SK-N-SH treated with all-trans-retinoic acid at 6 μM for 48 hours (cell line): ENCODE data around the gene C17orf50.

Experiments used
- ARNTL ChIP-seq: fragments of 450-650 bp; formaldehyde crosslinking; IDR thresholded peaks from 2 replicates; pipeline ENCODE4 v1.5.0; 2020; ENCODE audit warnings: low read depth, mild to moderate bottlenecking, moderate library complexity, borderline replicate concordance
- CREB5 ChIP-seq: fragments of 250-450 bp; sonication (Bioruptor Pico); IDR thresholded peaks from 2 replicates; pipeline ENCODE4 v1.5.1; 2020; ENCODE audit warnings: low read depth, mild to moderate bottlenecking, moderate library complexity
- CSDC2 ChIP-seq: fragments of 250-450 bp; sonication (Bioruptor Pico); IDR thresholded peaks from 2 replicates; pipeline ENCODE4 v1.5.0; 2020; ENCODE audit warnings: mild to moderate bottlenecking, moderate library complexity
- CSRNP3 ChIP-seq: fragments of 250-450 bp; sonication (Bioruptor Pico); IDR thresholded peaks from 2 replicates; pipeline ENCODE4 v1.5.1; 2021; ENCODE audit warnings: mild to moderate bottlenecking, moderate library complexity
- ESRRG ChIP-seq: fragments of 250-450 bp; sonication (Bioruptor Pico); IDR thresholded peaks from 2 replicates; pipeline ENCODE4 v1.6.1; 2021; ENCODE audit warnings: mild to moderate bottlenecking
- ISL1 ChIP-seq: fragments of 250-450 bp; sonication (Bioruptor Pico); IDR thresholded peaks from 2 replicates; pipeline ENCODE4 v2.1.2; 2022; ENCODE audit warnings: mild to moderate bottlenecking, moderate library complexity
- OSR1 ChIP-seq: fragments of 250-450 bp; sonication (Bioruptor Pico); IDR thresholded peaks from 2 replicates; pipeline ENCODE4 v1.8.0; 2022; ENCODE audit warnings: moderate library complexity, mild to moderate bottlenecking, inconsistent platforms
- PATZ1 ChIP-seq: fragments of 250-450 bp; sonication (Bioruptor Pico); IDR thresholded peaks from 2 replicates; pipeline ENCODE4 v1.8.0; 2020; ENCODE audit warnings: mild to moderate bottlenecking, moderate library complexity, borderline replicate concordance
- TCF4 ChIP-seq: fragments of 250-450 bp; sonication (Bioruptor Pico); IDR thresholded peaks from 2 replicates; pipeline ENCODE4 v1.8.0; 2021; ENCODE audit warnings: mild to moderate bottlenecking, moderate library complexity, borderline replicate concordance
- TSHZ2 ChIP-seq: fragments of 250-450 bp; sonication (Bioruptor Pico); IDR thresholded peaks from 2 replicates; pipeline ENCODE4 v1.5.0; 2020; ENCODE audit warnings: mild to moderate bottlenecking, moderate library complexity
- ZFP3 ChIP-seq: fragments of 250-450 bp; sonication (Bioruptor Pico); IDR thresholded peaks from 2 replicates; pipeline ENCODE4 v1.5.0; 2020; ENCODE audit warnings: mild to moderate bottlenecking, moderate library complexity
- ZFP30 ChIP-seq: fragments of 450-650 bp; formaldehyde crosslinking; IDR thresholded peaks from 2 replicates; pipeline ENCODE4 v1.5.0; 2022; ENCODE audit warnings: mild to moderate bottlenecking, moderate library complexity
- ZNF565 ChIP-seq: fragments of 450-650 bp; formaldehyde crosslinking; conservative IDR thresholded peaks from 2 replicates; pipeline ENCODE4 v1.5.0; 2020; ENCODE audit warnings: low read depth, mild to moderate bottlenecking, moderate library complexity
- ZNF8 ChIP-seq: fragments of 450-650 bp; formaldehyde crosslinking; IDR thresholded peaks from 2 replicates; pipeline ENCODE4 v1.5.0; 2020; ENCODE audit warnings: mild to moderate bottlenecking, moderate library complexity

- TF ChIP-seq PATZ1 (CRISPR knock-in tag), result peak; percentile 78
- no peak for TF ChIP-seq CREB5
- TF ChIP-seq ARNTL (CRISPR knock-in tag), result no peak
- TF ChIP-seq ZNF565 (CRISPR knock-in tag), result no peak
- TF ChIP-seq ZNF8 (CRISPR knock-in tag), result no peak
- TF ChIP-seq ESRRG (CRISPR knock-in tag), result no peak
- TF ChIP-seq ZFP3 (CRISPR knock-in tag), result peak; percentile 67
- peak; percentile 95 for TF ChIP-seq TSHZ2 (CRISPR knock-in tag)
- TF ChIP-seq ZFP30, result no peak
- TF ChIP-seq CSDC2, result no peak
- TF ChIP-seq ISL1, result peak; percentile 82
- TF ChIP-seq CSRNP3 (CRISPR knock-in tag), result no peak
- no peak for TF ChIP-seq OSR1
- TF ChIP-seq TCF4 (CRISPR knock-in tag), result peak; percentile 72; the same call in 1 of the 2 replicates
Measured at GRCh38 chr17:35713069-35713728, 47.5 kb upstream of the C17orf50 start.
